Endodermal cell (in vitro differentiated cells): ENCODE measurements around the gene PACSIN2. TPM values are rescaled to one million over a fixed set of nuclear protein-coding genes. Genes with fewer than 3 reads are reported as not detected.

ENCODE experiments used
- DNase-seq: peaks from one replicate; pipeline ENCODE4 v3.0.0-alpha.2; 2017
- H3K27ac ChIP-seq: 2 replicates; pipeline ENCODE4 v1.5.1; 2013; ENCODE audit warnings: mild to moderate bottlenecking, low read depth, low read length, moderate library complexity
- H3K27me3 ChIP-seq: 2 replicates; pipeline ENCODE4 v1.6.1; 2013; ENCODE audit warnings: mild to moderate bottlenecking, low read length, moderate library complexity; ENCODE audit not compliant: insufficient read depth, control insufficient read depth, poor library complexity, severe bottlenecking
- H3K36me3 ChIP-seq: 2 replicates; pipeline ENCODE4 v1.7.0; 2013; ENCODE audit warnings: mild to moderate bottlenecking, low read length, moderate library complexity; ENCODE audit not compliant: control insufficient read depth, insufficient read depth
- H3K4me1 ChIP-seq: one replicate; pipeline ENCODE4 v1.7.0; 2013; ENCODE audit warnings: low read length; ENCODE audit not compliant: control insufficient read depth, insufficient read depth
- H3K4me3 ChIP-seq: 2 replicates; pipeline ENCODE4 v1.5.1; 2013; ENCODE audit warnings: mild to moderate bottlenecking, low read length, moderate library complexity
- H3K9ac ChIP-seq: 2 replicates; pipeline ENCODE4 v1.6.1; 2013; ENCODE audit warnings: mild to moderate bottlenecking, low read length, moderate library complexity; ENCODE audit not compliant: poor library complexity, severe bottlenecking; ENCODE audit errors: extremely low read depth
- H3K9me3 ChIP-seq: 2 replicates; pipeline ENCODE4 v1.6.1; 2013; ENCODE audit warnings: mild to moderate bottlenecking, low read length, moderate library complexity; ENCODE audit not compliant: control insufficient read depth
- H3K27ac Mint-ChIP-seq: 2 replicates; pipeline ENCODE4 v1.8.0; 2020; ENCODE audit warnings: mixed read lengths
- H3K27me3 Mint-ChIP-seq: 2 replicates; pipeline ENCODE4 v1.8.0; 2021; ENCODE audit warnings: mild to moderate bottlenecking, mixed read lengths; ENCODE audit not compliant: insufficient read depth
- H3K36me3 Mint-ChIP-seq: 2 replicates; pipeline ENCODE4 v1.8.0; 2020; ENCODE audit warnings: low read depth, mixed read lengths
- H3K4me1 Mint-ChIP-seq: 2 replicates; pipeline ENCODE4 v1.8.0; 2020; ENCODE audit warnings: mixed read lengths
- H3K4me3 Mint-ChIP-seq: 2 replicates; pipeline ENCODE4 v1.8.0; 2020; ENCODE audit warnings: mild to moderate bottlenecking, moderate library complexity, mixed read lengths
- H3K9me3 Mint-ChIP-seq: 2 replicates; pipeline ENCODE4 v1.8.0; 2020; ENCODE audit warnings: mild to moderate bottlenecking, mixed read lengths
- WGBS, 2 experiments: methylation state at CpG; one replicate each; pipeline versions ENCODE4 v1.1.5 to v1.1.7; 2013; ENCODE audit warnings: missing lambda C conversion rate in 2 of 2, mixed read lengths in 1 of 2; ENCODE audit not compliant: insufficient coverage in 1 of 2, insufficient read length in 1 of 2; 5-methylcytosine and 5-hydroxymethylcytosine counted together
- total RNA-seq, 2 donors: library from RNA; stranded (reverse); fragmentation: NEBNext Ultra II Directional in 1 of 2; extraction: Animal tissue kit (Norgen Biotek cat#: 25700) in 1 of 2; gene quantifications; 2 replicates in 1 of 2; 3 replicates in 1 of 2; pipeline ENCODE4 v1.2.1, GENCODE V29; 2021
- TF ChIP-seq, protein P1 (sequence below): fragments of 200-600 bp; sonication (generic); conservative IDR thresholded peaks from 2 replicates; pipeline ENCODE4 v1.5.0; 2021; ENCODE audit warnings: antibody characterized with exemption, mild to moderate bottlenecking

The PACSIN2 gene
- total RNA-seq, 2 donors from 2014 or later, result 60.7 to 61.4 TPM

DNA sequence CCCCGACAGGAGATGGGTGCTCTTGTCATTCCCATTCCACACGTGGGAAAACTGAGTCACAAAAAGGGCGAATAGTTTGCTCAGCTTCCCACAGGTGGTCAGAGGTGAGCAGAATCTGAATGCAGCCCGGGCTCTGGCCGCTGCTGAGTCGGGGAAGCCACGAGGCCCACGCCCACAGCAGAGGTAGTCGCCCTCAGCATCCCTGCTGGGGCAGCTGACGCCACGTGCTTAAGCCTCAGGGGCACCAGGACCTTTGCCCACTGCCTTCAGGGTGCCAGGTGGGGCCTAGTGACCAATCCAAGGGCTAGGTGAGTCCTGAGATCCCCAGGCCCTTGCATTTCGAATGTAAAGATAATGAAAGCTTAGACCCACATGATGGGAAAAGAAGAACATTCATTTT, 133.7 kb downstream of the PACSIN2 start:
- no peaks in the 10 kb centered on the region for H3K9me3 Mint-ChIP-seq
- H3K4me1 Mint-ChIP-seq, result peaks cover 13% of the 10 kb centered on the region
- Histone ChIP-seq H3K27me3 (no peaks in the 10 kb centered on the region), H3K4me1 (peaks cover 3% of the 10 kb centered on the region), H3K27ac (no peak overlapping the region), H3K36me3 (peaks cover 86% of the 10 kb centered on the region), H3K9ac (no peak overlapping the region), H3K4me3 (no peak overlapping the region), H3K9me3 (no peaks in the 10 kb centered on the region)
- no peak overlapping the region for H3K4me3 Mint-ChIP-seq
- TF ChIP-seq, protein P1, sequence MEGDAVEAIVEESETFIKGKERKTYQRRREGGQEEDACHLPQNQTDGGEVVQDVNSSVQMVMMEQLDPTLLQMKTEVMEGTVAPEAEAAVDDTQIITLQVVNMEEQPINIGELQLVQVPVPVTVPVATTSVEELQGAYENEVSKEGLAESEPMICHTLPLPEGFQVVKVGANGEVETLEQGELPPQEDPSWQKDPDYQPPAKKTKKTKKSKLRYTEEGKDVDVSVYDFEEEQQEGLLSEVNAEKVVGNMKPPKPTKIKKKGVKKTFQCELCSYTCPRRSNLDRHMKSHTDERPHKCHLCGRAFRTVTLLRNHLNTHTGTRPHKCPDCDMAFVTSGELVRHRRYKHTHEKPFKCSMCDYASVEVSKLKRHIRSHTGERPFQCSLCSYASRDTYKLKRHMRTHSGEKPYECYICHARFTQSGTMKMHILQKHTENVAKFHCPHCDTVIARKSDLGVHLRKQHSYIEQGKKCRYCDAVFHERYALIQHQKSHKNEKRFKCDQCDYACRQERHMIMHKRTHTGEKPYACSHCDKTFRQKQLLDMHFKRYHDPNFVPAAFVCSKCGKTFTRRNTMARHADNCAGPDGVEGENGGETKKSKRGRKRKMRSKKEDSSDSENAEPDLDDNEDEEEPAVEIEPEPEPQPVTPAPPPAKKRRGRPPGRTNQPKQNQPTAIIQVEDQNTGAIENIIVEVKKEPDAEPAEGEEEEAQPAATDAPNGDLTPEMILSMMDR, result no peak
- 92 to 94% methylated on average over 12 of the region's 12 CpGs for WGBS, 2 experiments
- no peak for DNase-seq
- H3K27me3 Mint-ChIP-seq, result no peaks in the 10 kb centered on the region
- no peak overlapping the region for H3K27ac Mint-ChIP-seq
- H3K36me3 Mint-ChIP-seq, result peaks cover 46% of the 10 kb centered on the region

DNA sequence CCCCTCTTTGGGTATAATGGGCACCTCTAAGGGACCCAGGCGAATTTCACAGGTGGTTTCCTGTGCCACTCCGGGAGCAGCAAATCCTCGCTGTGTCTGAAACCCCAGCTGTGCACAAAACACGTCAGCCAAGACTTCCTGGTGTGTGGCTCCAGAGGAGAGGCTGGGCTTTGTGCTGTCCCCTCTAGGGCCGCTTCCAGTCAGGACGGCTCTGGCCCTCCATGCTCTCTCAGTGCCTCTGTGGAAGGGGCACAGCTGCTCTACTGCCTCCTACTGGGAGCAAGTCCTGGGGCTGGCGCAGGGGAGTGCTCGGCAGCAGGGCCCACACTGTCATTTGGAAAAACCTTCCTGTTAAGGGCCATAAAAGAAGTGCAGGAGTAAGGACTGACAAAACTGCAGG, 134.1 kb downstream of the PACSIN2 start:
- no peak overlapping the region for H3K27ac ChIP-seq
- H3K4me3 ChIP-seq, result no peak overlapping the region
- H3K36me3 Mint-ChIP-seq, result peaks cover 51% of the 10 kb centered on the region
- no peak overlapping the region for H3K4me3 Mint-ChIP-seq
- no peak overlapping the region for H3K27ac Mint-ChIP-seq
- no peak overlapping the region for H3K9ac ChIP-seq
- TF ChIP-seq, protein P1, result peak; percentile 67
- H3K27me3 ChIP-seq, result no peaks in the 10 kb centered on the region
- 87 to 93% methylated on average over 6 to 8 of the region's 8 CpGs for WGBS, 2 experiments
- H3K9me3 ChIP-seq, result no peaks in the 10 kb centered on the region
- H3K27me3 Mint-ChIP-seq, result no peaks in the 10 kb centered on the region
- DNase-seq, result peak; percentile 75
- peaks cover 89% of the 10 kb centered on the region for H3K36me3 ChIP-seq
- peaks cover 13% of the 10 kb centered on the region for H3K4me1 Mint-ChIP-seq
- H3K9me3 Mint-ChIP-seq, result no peaks in the 10 kb centered on the region
- peaks cover 3% of the 10 kb centered on the region for H3K4me1 ChIP-seq

DNA sequence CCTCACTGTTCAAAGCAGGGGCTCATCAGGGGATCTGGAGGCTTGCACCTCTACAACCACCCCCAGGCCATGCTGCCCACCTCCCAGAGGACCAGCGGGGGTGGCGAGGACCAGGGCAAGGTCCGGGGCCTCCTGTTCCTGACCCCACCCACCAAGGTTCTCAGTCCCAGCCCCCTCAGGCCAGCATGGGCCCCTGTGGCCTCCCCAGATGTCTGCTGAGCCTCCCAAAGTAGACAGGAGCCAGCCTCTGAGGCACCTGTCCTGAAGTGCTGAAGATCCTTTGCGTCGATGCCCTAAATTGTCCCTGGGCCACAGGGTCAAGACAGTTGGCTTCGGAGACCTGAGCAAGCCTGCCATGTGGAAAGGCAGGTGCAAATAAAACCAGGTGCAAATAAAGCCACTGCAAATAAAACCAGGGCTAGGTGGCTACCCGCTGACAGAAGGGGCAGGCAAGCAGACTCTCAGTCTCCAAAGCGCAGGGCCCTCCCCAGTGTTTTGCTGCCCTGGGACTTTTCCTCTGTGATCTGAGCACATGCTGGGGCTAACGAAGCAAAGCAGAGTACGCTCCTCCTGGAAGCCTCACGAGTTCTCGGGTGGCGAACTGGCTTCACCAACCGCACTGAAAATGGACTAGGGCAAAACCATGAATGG, 135.5 kb downstream of the PACSIN2 start:
- TF ChIP-seq, protein P1, result no peak
- Mint-ChIP-seq H3K4me1 (no peaks in the 10 kb centered on the region), H3K36me3 (peaks cover 56% of the 10 kb centered on the region), H3K27me3 (no peaks in the 10 kb centered on the region), H3K9me3 (no peaks in the 10 kb centered on the region), H3K4me3 (no peak overlapping the region), H3K27ac (peak overlapping the region; percentile 81)
- Histone ChIP-seq H3K9ac (no peak overlapping the region), H3K9me3 (no peaks in the 10 kb centered on the region), H3K27ac (no peak overlapping the region), H3K4me1 (no peaks in the 10 kb centered on the region), H3K4me3 (no peak overlapping the region), H3K36me3 (peaks cover 88% of the 10 kb centered on the region), H3K27me3 (no peaks in the 10 kb centered on the region)
- 92 to 94% methylated on average over 9 to 14 of the region's 14 CpGs for WGBS, 2 experiments
- no peak for DNase-seq
